GM19395 (cell line): ENCODE results near the gene DAP.
"Not testable (repeated sequence)": the region's sequence is repeated elsewhere in the genome, so short reads cannot be mapped to it uniquely, and the experiment has no call there.

Experiments used
- ATAC-seq: cut with Tn5 transposase; IDR thresholded peaks from one replicate; pipeline ENCODE4 v1.9.1; 2021; ENCODE audit warnings: mild to moderate bottlenecking, moderate library complexity; ENCODE audit not compliant: unreplicated experiment

DAP gene

GRCh38 chr5:10660135-10660534 lies 100.9 kb downstream of the DAP start:
- ATAC-seq: no peak

- ATAC-seq: no peak
Measured at GRCh38 chr5:10658265-10658664, 102.8 kb downstream of the DAP start.

GRCh38 chr5:10655972-10656830 lies 104.8 kb downstream of the DAP start:
- no peak for ATAC-seq

GRCh38 chr5:10655161-10655971 lies 105.7 kb downstream of the DAP start:
- no peak for ATAC-seq

GRCh38 chr5:10654566-10654965 lies 106.5 kb downstream of the DAP start:
- no peak for ATAC-seq

- ATAC-seq: no peak
Measured at GRCh38 chr5:10653751-10654400, 107.2 kb downstream of the DAP start.

- ATAC-seq: no peak
Measured at GRCh38 chr5:10653043-10653442, 108.0 kb downstream of the DAP start.

GRCh38 chr5:10652606-10653005 lies 108.4 kb downstream of the DAP start:
- no peak for ATAC-seq

GRCh38 chr5:10652151-10652550 lies 108.9 kb downstream of the DAP start:
- ATAC-seq: no peak

GRCh38 chr5:10649666-10650380 lies 111.2 kb downstream of the DAP start:
- ATAC-seq: no peak

GRCh38 chr5:10648806-10649665 lies 112.0 kb downstream of the DAP start:
- no peak for ATAC-seq

GRCh38 chr5:10647640-10648039 lies 113.4 kb downstream of the DAP start:
- ATAC-seq: no peak

GRCh38 chr5:10645671-10646070 lies 115.4 kb downstream of the DAP start:
- ATAC-seq: no peak

- ATAC-seq: no peak
Measured at GRCh38 chr5:10645146-10645545, 115.9 kb downstream of the DAP start.

- no peak for ATAC-seq
Measured at GRCh38 chr5:10644192-10644591, 116.8 kb downstream of the DAP start.

- no peak for ATAC-seq
Measured at GRCh38 chr5:10642367-10642766, 118.7 kb downstream of the DAP start.

- no peak for ATAC-seq
Measured at GRCh38 chr5:10639846-10640368, 121.1 kb downstream of the DAP start.

- not testable (repeated sequence) for ATAC-seq
Measured at GRCh38 chr5:10638723-10639122, 122.3 kb downstream of the DAP start.

GRCh38 chr5:10637944-10638343 lies 123.1 kb downstream of the DAP start:
- no peak for ATAC-seq
